Tibial nerve (tissue), 4 donors: ENCODE results near the gene FNTB.

Experiments used
- EP300 ChIP-seq, 2 donors: sonication (generic); formaldehyde crosslinking; IDR thresholded peaks; one replicate each; pipeline ENCODE4 v1.6.1; 2017; ENCODE audit warnings: antibody characterized with exemption in 2 of 2, mild to moderate bottlenecking in 1 of 2
- POLR2A ChIP-seq, 2 donors: fragments of 450-650 bp; IDR thresholded peaks; one replicate each; pipeline ENCODE4 v1.6.1; 2017; ENCODE audit warnings: antibody characterized with exemption in 2 of 2, mild to moderate bottlenecking in 2 of 2, moderate library complexity in 2 of 2
- TF ChIP-seq, protein P1 (sequence below), 5 experiments: fragments of 200-600 bp in 3 of 5; fragments of 450-650 bp in 2 of 5; sonication (generic) in 3 of 5; IDR thresholded peaks; one replicate each; pipeline ENCODE4 v1.5.1; 2016 to 2019; ENCODE audit warnings: antibody characterized with exemption in 5 of 5, mild to moderate bottlenecking in 3 of 5, moderate library complexity in 2 of 5

DNA sequence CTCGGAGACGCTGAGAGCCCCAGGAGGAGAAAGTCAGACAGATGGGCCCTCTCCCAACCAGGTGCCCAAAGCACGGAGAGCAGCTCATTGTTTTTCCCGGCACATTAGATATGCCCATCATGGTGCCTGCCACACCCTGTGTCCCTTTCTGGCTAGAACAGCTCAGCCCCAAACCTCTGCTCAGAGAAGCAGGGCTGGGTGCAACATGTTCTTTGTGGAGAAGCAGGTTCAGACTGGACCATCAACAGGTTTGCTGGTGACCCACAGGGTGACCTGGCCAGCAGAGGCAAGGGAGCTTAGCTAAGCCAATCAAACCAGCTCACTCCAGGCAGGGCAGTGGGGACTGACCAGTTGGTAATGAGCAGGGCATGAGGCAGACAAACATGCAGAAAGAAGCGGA is 28.0 kb upstream of the FNTB start:
- TF ChIP-seq, protein P1, sequence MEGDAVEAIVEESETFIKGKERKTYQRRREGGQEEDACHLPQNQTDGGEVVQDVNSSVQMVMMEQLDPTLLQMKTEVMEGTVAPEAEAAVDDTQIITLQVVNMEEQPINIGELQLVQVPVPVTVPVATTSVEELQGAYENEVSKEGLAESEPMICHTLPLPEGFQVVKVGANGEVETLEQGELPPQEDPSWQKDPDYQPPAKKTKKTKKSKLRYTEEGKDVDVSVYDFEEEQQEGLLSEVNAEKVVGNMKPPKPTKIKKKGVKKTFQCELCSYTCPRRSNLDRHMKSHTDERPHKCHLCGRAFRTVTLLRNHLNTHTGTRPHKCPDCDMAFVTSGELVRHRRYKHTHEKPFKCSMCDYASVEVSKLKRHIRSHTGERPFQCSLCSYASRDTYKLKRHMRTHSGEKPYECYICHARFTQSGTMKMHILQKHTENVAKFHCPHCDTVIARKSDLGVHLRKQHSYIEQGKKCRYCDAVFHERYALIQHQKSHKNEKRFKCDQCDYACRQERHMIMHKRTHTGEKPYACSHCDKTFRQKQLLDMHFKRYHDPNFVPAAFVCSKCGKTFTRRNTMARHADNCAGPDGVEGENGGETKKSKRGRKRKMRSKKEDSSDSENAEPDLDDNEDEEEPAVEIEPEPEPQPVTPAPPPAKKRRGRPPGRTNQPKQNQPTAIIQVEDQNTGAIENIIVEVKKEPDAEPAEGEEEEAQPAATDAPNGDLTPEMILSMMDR (IDR thresholded peaks at IDR 0.05), result no peak
- TF ChIP-seq POLR2A (IDR thresholded peaks at IDR 0.05), result no peak
- no peak for TF ChIP-seq EP300 (IDR thresholded peaks at IDR 0.05)
